ENCODE results near the gene CXCL17. TPM values are rescaled to one million over a fixed set of nuclear protein-coding genes. Genes with fewer than 3 reads are reported as not detected.

CXCL17 gene
- polyA plus RNA-seq, 1 experiment, result not detected

DNA sequence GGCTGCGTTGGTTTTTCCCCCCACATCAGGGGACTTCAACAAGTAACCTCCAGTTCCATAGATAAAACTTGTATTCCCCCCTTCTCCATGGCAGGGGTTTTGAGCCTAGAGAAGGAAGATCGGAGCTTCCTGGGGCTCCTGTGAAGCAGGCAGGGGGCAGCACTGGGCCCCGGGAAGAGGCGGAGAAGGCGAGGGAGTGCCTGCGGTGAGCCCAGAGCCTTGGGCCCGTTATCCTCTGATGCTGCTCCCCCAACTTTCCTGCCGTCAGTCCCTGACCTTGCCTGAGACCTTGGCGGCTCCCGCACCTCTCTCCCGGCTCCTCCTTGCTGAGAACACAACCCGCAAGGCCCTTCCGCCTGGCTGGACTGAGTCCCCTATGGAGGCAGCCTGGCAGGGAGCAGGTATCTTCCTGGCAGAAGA, 18.0 kb downstream of the CXCL17 start:
- Histone ChIP-seq H3K27me3 (ENCODE audit: control insufficient read depth, insufficient read depth, low read length) (peaks cover 4% of the 10 kb centered on the region), H3K9me3 (ENCODE audit: control insufficient read depth, insufficient read depth, low read length) (peaks cover 10% of the 10 kb centered on the region), H3K27ac (ENCODE audit: low read depth, low read length) (no peak overlapping the region), H3K4me3 (ENCODE audit: low read depth, low read length) (no peak overlapping the region)
- DNase-seq (ENCODE audit: low read depth, low spot score), result no peak
- ChIA-PET POLR2A (no interaction called here), CTCF (interaction anchor here (0.5 to 2.7 kb wide), 3 partner anchors 11 to 15 kb away, joined by 4 to 23 read pairs (median 4); no protein-coding TSS in a partner anchor)
- TF ChIP-seq, protein P1, sequence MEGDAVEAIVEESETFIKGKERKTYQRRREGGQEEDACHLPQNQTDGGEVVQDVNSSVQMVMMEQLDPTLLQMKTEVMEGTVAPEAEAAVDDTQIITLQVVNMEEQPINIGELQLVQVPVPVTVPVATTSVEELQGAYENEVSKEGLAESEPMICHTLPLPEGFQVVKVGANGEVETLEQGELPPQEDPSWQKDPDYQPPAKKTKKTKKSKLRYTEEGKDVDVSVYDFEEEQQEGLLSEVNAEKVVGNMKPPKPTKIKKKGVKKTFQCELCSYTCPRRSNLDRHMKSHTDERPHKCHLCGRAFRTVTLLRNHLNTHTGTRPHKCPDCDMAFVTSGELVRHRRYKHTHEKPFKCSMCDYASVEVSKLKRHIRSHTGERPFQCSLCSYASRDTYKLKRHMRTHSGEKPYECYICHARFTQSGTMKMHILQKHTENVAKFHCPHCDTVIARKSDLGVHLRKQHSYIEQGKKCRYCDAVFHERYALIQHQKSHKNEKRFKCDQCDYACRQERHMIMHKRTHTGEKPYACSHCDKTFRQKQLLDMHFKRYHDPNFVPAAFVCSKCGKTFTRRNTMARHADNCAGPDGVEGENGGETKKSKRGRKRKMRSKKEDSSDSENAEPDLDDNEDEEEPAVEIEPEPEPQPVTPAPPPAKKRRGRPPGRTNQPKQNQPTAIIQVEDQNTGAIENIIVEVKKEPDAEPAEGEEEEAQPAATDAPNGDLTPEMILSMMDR (IDR thresholded peaks at IDR 0.05; ENCODE audit: low read depth, low read length), result peak; percentile 14; the same call in 1 of the 2 replicates

DNA sequence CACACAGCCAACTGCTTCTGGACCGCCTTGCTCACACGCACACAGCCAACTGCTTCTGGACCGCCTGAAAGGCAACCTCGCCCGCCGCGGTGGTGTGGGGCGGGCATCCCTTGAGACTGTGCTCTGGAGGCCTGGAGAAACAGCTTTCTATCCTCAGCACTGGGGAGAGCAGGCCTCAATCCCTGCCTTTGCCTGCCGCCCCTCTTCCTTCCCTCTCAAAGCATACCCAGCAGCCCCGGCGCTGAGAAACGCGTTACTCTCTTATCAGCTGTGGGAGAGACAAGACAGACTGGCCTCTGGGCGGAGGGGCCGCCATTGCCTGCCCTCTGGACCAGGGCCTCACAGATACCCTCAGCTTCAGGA, 18.4 kb downstream of the CXCL17 start:
- peak overlapping the region; percentile 74; the same call in 1 of the 2 replicates for H3K4me3 ChIP-seq (ENCODE audit: low read depth, low read length)
- CTCF ChIA-PET, result interaction anchor here (0.5 to 2.7 kb wide), 5 partner anchors 11 to 17 kb away, joined by 4 to 23 read pairs (median 4); no protein-coding TSS in a partner anchor
- TF ChIP-seq, protein P1 (IDR thresholded peaks at IDR 0.05; ENCODE audit: low read depth, low read length), result no peak
- H3K27me3 ChIP-seq (ENCODE audit: control insufficient read depth, insufficient read depth, low read length), result peaks cover 4% of the 10 kb centered on the region
- H3K27ac ChIP-seq (ENCODE audit: low read depth, low read length), result no peak overlapping the region
- POLR2A ChIA-PET, result no interaction called here
- H3K9me3 ChIP-seq (ENCODE audit: control insufficient read depth, insufficient read depth, low read length), result peaks cover 10% of the 10 kb centered on the region
- no peak for DNase-seq (ENCODE audit: low read depth, low spot score)

DNA sequence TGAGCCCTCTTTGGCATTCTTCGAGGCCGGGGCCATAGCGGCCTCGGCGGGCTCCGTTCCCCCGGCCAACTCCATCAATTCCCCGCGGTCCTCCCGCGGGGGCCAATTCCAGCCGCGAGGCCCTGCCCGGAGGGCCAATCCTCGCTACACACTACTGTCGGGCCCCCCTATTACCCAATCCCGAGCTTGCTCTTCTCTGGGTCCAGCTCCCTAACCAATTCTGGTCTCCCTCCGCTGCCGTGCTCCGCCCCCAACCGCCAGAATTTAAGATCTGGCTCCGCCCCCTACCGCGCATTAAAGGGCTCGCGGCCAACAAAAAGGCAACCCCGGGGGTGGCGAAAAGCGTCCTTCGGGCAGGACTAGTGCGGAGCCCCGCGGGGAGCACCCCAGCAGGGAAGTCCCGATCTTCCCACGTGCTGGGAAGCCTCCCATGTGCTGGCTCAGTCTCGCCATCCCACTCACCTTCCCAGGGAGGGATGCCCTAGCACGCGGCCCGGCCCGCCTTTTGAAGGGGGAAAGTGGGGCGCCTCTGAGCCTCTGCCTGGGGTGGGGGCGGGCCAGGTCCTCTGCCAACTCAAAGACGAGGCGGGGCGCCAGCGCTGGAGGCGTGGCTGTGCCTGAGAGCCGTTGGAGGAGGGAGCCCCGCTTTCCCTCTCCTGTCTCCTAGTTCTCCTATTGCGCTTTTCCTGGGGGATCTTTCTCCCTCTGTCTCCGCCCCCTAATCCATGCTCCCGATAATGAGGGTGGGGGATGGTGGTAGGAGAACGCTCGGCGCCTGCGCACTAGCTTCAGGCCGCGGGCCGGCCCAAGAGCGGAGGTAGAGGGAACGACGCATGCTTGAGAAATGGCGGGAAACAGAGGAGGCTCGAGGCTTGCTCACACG, 19.0 kb downstream of the CXCL17 start:
- peak; percentile 85 for DNase-seq (ENCODE audit: low read depth, low spot score)
- Histone ChIP-seq H3K4me3 (ENCODE audit: low read depth, low read length) (peak overlapping the region; percentile 74), H3K27me3 (ENCODE audit: control insufficient read depth, insufficient read depth, low read length) (peaks cover 4% of the 10 kb centered on the region), H3K9me3 (ENCODE audit: control insufficient read depth, insufficient read depth, low read length) (peaks cover 10% of the 10 kb centered on the region), H3K27ac (ENCODE audit: low read depth, low read length) (peak overlapping the region; percentile 61)
- TF ChIP-seq, protein P1 (IDR thresholded peaks at IDR 0.05; ENCODE audit: low read depth, low read length), result no peak
- ChIA-PET CTCF (interaction anchor here (0.9 to 2.7 kb wide), 5 partner anchors 15 to 315 kb away, joined by 4 to 23 read pairs (median 7); no protein-coding TSS in a partner anchor), POLR2A (interaction anchor here (0.5 to 0.9 kb wide), 4 partner anchors 15 to 165 kb away, joined by 3 to 4 read pairs (median 3); no protein-coding TSS in a partner anchor)

DNA sequence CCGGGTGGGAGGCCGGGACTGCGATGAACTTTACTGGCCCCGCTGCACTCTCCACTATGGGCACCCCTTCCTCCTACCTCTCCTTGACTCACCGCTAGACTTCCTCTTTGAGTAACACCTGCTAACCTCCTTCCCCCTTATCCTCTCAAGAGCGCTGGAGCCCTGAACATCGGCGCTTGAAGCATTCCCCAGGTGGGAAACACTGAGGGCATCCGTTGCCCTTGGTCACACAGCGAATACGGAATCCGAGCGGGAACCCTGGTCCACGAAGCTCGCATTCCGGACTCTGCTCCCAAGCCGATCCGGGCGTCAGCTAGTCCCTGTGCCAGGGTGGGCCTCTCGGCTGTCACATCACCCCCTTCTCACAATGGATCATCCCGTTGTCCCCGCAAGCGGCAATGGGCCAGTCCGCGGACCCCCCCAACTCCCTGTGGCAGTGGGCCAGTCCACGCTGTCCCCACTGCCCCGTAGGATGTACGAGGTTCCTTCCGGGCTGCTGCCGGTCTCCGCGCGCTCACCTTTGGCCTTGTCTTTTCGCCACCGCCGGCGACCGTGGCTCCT, 19.8 kb downstream of the CXCL17 start:
- ChIA-PET CTCF (interaction anchor here (0.9 to 2.7 kb wide), 5 partner anchors 16 to 314 kb away, joined by 4 to 23 read pairs (median 7); no protein-coding TSS in a partner anchor), POLR2A (interaction anchor here (0.7 to 0.9 kb wide), 3 partner anchors 16 to 26 kb away, joined by 3 to 4 read pairs (median 3); no protein-coding TSS in a partner anchor)
- Histone ChIP-seq H3K9me3 (ENCODE audit: control insufficient read depth, insufficient read depth, low read length) (peaks cover 10% of the 10 kb centered on the region), H3K4me3 (ENCODE audit: low read depth, low read length) (peak overlapping the region; percentile 74), H3K27me3 (ENCODE audit: control insufficient read depth, insufficient read depth, low read length) (peaks cover 4% of the 10 kb centered on the region), H3K27ac (ENCODE audit: low read depth, low read length) (no peak overlapping the region)
- TF ChIP-seq, protein P1 (IDR thresholded peaks at IDR 0.05; ENCODE audit: low read depth, low read length), result no peak
- DNase-seq (ENCODE audit: low read depth, low spot score), result no peak

All from AG04450 (cell line).